Measurements from ENCODE around the gene ANKMY1. TPM values are rescaled to one million over a fixed set of nuclear protein-coding genes. Genes with fewer than 3 reads are reported as not detected.
"Not testable (repeated sequence)": the region's sequence is repeated elsewhere in the genome, so short reads cannot be mapped to it uniquely, and the experiment has no call there.

ANKMY1 gene
- total RNA-seq, 2 experiments from 2014 or later = 13.3 to 15.9 TPM

DNA sequence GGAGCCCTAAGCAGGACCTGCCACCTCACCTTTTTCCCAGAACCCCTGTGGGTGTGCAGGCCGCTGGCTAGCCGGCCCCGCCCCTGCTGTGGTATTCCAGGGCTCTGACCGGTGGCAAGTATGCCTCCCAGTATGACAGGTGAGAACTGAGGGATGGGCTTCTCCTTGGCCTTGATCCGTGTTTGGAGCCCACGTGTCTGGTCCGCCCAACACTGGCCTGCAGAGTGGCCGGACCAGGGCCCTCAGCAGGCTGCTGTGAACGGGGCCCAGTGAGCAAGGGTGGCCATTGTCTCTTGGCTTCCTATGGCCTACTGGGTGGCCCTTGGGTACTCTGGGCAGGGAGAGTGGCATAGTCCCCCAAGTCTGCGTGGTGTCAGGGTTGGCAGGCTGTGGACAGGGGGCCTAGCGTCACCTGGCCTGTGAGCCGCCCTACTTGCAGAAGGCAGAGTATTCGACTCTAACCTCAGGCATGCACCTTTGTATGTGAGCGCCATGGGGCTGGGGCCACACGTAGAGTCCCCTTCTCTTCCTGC, 12.3 kb upstream of the ANKMY1 start:
- peaks cover 35% of the 10 kb centered on the region for H3K4me1 Mint-ChIP-seq
- H3K27me3 Mint-ChIP-seq = no peaks in the 10 kb centered on the region
- H3K9me3 Mint-ChIP-seq = no peaks in the 10 kb centered on the region
- peak overlapping the region; percentile 78 for H3K4me3 Mint-ChIP-seq
- H3K27ac Mint-ChIP-seq = no peak overlapping the region
- DNase-seq = no peak
- H3K36me3 Mint-ChIP-seq = no peaks in the 10 kb centered on the region

DNA sequence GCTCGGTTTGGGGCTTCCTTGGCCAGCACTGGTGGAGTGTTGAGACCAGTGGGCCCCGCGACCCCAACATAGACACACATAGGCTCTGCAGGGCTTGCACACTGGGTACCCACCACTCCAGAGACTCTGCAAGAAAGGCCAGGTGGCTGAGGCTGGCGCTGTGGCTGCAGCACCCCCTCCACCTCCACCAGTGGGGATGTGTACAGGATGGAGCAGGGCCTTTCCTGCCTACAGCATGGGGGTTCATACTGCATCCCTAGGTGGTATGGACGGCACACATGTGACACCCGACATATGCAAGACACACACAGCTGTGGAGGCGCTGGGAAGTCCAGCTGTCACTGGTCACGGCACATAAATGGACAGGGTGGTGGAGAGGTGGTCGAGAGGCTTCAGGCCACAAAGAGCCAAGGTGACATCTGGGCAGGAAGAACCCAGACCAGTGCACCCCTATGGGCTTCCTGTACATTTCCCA, 11.8 kb upstream of the ANKMY1 start:
- Mint-ChIP-seq H3K27me3 (no peaks in the 10 kb centered on the region), H3K36me3 (peaks cover 4% of the 10 kb centered on the region), H3K4me1 (peaks cover 40% of the 10 kb centered on the region), H3K4me3 (peak overlapping the region; percentile 78), H3K9me3 (no peaks in the 10 kb centered on the region), H3K27ac (peak overlapping the region; percentile 63)
- DNase-seq = no peak

DNA sequence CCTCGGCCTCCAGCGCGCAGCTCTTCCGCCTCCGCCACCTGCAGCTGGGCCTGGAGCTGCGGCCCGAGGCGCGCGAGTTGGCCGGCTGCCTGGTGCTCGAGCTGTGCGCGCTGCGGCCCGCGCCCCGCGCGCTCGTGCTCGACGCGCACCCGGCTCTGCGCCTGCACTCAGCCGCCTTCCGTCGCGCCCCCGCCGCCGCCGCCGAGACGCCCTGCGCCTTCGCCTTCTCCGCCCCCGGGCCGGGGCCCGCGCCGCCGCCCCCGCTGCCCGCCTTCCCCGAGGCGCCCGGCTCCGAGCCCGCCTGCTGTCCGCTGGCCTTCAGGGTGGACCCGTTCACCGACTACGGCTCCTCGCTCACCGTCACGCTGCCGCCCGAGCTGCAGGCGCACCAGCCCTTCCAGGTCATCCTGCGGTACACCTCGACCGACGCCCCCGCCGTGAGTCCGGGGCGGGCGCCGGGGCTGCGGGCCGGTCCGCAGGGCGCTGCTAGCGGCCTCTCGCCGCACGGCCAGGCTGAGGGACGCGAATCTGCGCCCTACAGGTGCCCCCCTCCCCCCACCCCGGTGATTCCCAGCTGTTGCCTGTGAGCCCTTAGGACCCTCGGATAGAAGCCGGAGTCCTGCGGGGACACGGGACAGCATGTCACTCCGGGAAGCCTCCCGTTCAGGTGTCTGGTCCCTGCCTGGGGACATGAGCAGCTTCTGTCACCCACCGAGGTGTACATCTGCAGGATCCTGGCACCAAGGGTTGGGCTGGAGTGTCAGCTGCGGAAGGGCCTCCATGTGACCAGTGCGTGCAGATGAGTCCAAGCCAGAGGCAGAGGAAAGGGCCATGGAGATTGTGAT, 11.1 kb upstream of the ANKMY1 start:
- DNase-seq = peak; percentile 63
- peaks cover 47% of the 10 kb centered on the region for H3K4me1 Mint-ChIP-seq

DNA sequence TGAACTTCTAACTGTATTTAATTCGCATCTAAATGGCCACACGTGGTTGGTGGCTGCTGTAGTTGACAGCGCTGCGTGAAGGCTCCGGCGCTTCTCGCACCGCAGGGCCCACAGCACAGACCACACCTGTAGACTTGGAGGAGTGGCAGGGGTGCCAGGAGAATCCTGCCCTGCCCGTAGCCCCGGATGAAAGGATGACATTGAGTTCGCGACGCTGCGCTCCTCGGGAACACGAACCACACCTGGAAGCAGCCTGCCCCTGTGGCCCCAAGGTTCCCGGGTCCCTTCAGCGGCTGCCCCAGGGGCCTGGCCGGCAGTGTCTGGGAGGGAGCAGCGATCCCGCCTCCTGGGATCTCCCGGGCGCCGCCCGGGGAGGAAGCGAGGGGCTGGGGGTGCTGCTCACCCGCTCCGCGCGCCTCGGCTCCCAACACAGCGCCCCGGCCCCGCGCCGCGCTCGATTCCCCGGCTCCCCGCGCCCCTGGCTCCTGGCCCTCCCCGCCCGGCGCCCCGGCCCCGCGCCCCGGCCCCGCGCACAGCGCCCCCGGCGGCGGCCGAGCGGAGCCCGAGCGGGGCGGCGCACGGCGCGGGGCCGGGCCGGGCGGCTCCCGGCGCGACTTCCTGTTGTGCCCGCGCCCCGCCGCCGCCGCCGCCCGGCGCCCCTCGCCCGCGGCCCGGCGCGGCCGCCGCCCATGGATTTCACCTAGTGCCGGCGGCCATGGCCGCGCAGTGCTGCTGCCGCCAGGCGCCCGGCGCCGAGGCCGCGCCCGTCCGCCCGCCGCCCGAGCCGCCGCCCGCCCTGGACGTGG, 10.3 kb upstream of the ANKMY1 start, which contains the start of gene RNPEPL1:
Gene RNPEPL1, plus strand, starts transcription at position 613 of the 806 bp plus-strand sequence. Its CDS starts 103 bp downstream, at position 716.
- peaks cover 16% of the 10 kb centered on the region for H3K36me3 Mint-ChIP-seq
- H3K27ac Mint-ChIP-seq = peak within 1 kb of the TSS; percentile 96
- no peaks in the 10 kb centered on the region for H3K27me3 Mint-ChIP-seq
- H3K9me3 Mint-ChIP-seq = no peaks in the 10 kb centered on the region
- DNase-seq = peak; percentile 70
- H3K4me1 Mint-ChIP-seq = peaks cover 54% of the 10 kb centered on the region
- peak within 1 kb of the TSS; percentile 94 for H3K4me3 Mint-ChIP-seq

More for the DNA sequence above, 11.1 kb upstream of the ANKMY1 start:
- H3K27ac Mint-ChIP-seq = peak overlapping the region; percentile 80
- H3K4me3 Mint-ChIP-seq = peak overlapping the region; percentile 78
- peaks cover 9% of the 10 kb centered on the region for H3K36me3 Mint-ChIP-seq
- H3K27me3 Mint-ChIP-seq = no peaks in the 10 kb centered on the region
- no peaks in the 10 kb centered on the region for H3K9me3 Mint-ChIP-seq

DNA sequence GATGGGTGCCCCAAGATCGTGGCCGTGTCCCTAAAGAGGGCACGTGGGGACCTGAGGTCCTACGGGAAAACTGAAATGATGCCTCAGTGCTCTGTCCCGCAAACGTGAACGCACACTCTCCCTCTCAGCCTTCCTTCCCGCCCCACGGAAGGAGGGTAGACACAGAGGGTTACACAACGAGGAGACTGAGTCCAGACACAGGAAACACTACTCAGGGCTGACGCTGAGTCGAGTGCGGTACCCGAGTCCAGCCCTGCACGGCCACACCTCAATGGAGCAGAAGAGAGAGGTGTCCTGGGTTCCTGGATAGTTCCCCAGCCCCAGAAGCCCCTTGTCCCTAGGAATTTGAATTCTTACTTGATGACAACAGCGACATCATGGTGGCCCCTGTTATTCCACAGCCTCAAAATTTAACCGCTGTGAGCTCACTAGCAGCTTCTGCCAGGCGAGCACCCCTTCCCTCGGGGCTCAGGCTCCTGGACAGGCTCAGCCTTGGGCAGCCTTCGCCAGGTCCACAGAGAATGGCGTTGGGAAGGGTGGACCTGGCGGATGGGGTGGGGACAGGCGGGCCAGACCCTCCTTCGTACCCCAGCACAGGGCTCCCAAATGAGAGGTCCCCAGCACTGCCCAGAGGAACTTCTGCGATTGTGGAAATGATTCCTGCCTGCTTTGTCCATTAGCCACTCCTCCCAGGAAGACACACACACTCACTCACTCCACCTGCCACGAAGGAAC, 9.5 kb upstream of the ANKMY1 start:
- peak overlapping the region; percentile 96 for H3K27ac Mint-ChIP-seq
- no peaks in the 10 kb centered on the region for H3K27me3 Mint-ChIP-seq
- peaks cover 24% of the 10 kb centered on the region for H3K36me3 Mint-ChIP-seq
- H3K4me3 Mint-ChIP-seq = peak overlapping the region; percentile 94
- no peak for DNase-seq
- peaks cover 60% of the 10 kb centered on the region for H3K4me1 Mint-ChIP-seq
- H3K9me3 Mint-ChIP-seq = no peaks in the 10 kb centered on the region

DNA sequence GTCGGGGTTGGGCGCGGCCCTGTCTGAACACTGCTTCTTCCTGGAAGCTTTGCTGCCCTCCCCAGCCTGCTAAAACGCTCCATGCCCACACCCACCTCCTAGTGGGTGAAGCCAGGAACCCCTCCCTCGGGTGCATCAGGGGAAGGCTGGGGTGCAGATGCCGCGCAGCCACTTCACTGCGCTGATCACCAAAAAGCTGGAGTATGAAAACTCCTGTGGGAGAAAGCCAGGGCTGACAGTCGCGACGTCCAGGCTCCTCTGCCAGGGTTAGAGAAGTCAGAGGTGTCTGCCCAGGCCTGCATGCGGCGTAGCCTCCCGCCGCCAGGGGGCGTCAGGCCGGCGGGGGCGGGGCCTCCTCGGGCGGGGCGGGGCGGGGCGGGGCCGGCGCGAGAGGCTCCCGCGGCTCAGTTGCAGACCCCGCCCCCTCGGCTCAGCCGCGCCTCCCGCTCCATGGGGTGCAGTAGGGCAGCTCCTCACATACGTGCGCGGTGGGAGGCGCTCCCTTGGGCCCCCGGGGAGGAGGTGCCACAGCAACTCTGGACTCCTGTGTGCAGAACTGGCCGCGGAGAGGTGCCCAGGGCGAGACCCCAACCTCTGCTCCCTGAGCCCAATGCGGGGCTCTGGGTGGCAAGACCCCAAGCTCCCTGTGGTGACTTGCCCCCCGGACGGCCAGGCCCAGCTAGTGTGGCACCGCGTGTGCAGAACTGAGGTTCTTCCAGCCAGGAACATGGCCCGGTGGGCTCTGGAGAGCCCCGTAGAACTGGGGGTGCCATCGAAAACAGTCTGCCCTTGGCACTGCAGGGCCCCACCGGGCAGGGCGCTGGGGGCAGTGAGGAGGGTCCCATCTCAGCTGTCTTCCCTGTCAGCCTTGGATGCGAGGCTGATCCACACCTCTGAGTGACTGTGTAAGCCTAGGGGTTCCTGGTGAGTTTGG, 8.7 kb upstream of the ANKMY1 start:
- Mint-ChIP-seq H3K4me3 (peak overlapping the region; percentile 94), H3K27me3 (no peaks in the 10 kb centered on the region), H3K9me3 (no peaks in the 10 kb centered on the region), H3K4me1 (peaks cover 64% of the 10 kb centered on the region), H3K27ac (peak overlapping the region; percentile 98), H3K36me3 (peaks cover 31% of the 10 kb centered on the region)
- peak; percentile 96 for DNase-seq

DNA sequence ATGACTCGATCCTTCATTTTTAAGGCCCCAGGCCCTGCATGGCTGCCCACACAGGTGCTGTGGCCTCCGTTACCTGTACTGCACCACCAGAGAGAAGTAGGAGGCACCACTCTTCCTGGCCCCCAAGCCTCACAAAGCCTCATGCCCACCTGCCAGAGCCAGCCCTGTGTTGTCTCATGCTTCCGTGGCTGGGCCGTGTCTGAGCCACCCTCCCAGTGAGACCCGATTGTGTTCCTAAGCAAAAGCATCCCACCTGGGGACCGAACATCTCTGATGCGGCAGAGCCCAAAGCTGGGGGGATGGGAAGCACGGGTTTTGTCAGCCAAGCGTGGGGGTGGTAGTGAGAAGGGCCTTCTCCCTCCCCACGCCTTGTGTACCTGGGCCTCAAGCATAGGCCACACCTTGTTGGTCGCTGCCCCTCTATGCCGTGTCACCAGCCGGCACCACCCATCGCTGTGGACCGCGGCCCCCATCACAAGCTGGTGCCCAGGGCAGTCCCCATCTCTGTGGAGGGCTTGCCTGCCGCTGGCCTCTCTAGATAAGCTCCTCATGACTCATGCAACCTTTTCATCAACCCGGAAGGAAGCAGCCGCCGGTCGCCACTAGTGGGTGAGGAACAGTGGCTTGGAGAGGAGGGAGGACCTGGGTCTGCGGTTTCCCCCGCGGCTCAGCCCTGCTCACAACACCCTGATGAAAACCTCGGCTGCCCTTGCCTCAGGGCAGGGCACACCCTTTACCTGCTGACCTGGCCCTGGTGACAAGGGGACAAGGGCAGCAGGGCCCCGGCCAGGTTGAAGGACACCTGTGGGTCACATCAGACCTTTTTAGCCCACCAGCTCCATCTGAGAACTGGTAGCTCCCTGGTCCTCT, 7.8 kb upstream of the ANKMY1 start:
- Mint-ChIP-seq H3K4me3 (peak overlapping the region; percentile 92), H3K36me3 (peaks cover 33% of the 10 kb centered on the region), H3K27ac (peak overlapping the region; percentile 98), H3K9me3 (no peaks in the 10 kb centered on the region), H3K27me3 (no peaks in the 10 kb centered on the region), H3K4me1 (peaks cover 58% of the 10 kb centered on the region)
- DNase-seq = peak; percentile 92

DNA sequence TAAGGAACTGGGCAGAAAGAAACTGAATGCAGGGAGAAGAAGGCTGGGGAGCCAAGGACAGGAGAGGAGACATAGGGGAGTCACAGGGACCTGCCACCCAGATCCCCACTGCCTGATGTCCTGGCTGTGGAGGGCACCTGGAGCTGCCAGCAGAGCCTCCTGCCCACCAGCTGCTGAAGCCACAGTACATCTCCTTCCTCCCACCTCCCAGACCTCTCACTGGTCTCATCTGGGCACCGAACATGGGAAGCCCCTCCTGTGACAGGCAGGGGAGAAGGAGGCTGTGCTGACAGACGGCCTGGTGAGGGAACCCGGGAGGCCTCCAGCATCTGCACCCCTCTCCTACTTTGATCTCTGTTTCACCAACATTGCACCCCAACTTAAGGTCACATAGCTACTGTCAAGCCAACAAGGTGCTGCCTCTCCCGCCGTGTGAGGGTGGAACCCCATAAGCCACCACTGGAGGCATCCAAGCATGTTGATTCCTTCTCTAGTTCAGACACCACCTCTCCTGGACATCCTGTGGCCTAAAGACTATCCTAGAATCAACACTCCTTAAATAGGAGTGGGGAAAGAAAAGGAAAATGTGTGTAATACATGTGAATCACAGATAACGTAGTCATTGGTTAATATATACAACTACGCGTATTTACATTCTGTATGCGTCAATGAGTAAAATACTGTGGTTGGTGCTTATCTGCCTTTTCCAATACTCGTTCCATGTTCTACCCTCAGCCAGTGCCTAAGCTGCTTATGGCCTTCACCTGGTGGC, 7.0 kb upstream of the ANKMY1 start:
- Mint-ChIP-seq H3K27me3 (no peaks in the 10 kb centered on the region), H3K4me3 (peak overlapping the region; percentile 92), H3K27ac (peak overlapping the region; percentile 98), H3K4me1 (peaks cover 61% of the 10 kb centered on the region), H3K9me3 (no peaks in the 10 kb centered on the region), H3K36me3 (peaks cover 36% of the 10 kb centered on the region)
- peak; percentile 52 for DNase-seq

DNA sequence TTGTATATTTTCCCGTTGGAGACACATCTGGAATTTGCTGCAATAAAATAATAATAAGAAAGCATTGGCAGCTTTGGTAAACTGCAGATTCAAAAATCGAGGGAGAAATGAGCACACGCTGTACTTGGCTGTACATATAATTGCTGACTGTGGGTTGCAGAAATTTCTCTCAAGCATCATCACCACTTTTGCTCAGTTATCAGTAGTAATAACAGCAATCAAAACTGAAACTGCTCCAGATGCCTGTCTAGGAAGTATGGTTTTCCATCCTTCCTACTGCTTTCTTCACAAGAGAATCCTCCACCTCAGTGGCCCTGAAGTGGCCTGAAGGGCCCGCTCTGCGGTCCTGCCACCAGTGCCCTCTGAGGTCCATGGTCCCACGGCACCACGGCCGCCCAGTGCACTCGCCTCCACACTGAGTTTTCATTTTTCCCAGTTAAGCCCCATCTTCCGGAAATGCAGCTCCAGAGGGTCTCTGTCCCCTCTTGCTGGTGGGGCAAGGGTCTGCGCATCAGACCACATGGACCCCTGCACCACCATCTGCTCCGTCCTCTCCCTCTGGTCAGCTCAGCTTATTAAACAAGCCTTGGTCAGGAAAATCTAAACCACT, 6.3 kb upstream of the ANKMY1 start:
- Mint-ChIP-seq H3K36me3 (peaks cover 43% of the 10 kb centered on the region), H3K27me3 (no peaks in the 10 kb centered on the region), H3K27ac (peak overlapping the region; percentile 98), H3K4me3 (peak overlapping the region; percentile 92), H3K9me3 (no peaks in the 10 kb centered on the region), H3K4me1 (peaks cover 61% of the 10 kb centered on the region)
- DNase-seq = no peak

DNA sequence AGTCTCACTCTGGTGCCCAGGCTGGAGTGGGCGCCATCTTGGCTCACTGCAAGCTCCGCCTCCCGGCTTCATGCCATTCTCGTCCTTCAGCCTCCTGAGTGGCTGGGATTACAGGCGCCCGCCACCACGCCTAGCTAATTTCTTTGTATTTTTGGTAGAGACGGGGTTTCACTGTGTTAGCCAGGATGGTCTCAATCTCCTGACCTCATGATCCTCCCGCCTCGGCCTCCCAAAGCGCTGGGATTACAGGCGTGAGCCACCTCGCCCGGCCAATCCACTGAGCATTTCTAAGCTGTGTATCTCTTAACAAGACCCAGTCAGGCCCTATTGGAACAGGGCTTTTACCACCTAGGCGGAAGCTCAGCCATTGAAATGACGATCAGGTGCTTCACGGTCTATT, 5.4 kb upstream of the ANKMY1 start:
- not testable (repeated sequence) for DNase-seq, H3K27me3 Mint-ChIP-seq, H3K27ac Mint-ChIP-seq, H3K4me3 Mint-ChIP-seq, H3K9me3 Mint-ChIP-seq
- H3K4me1 Mint-ChIP-seq = peaks cover 69% of the 10 kb centered on the region
- H3K36me3 Mint-ChIP-seq = peaks cover 51% of the 10 kb centered on the region

DNA sequence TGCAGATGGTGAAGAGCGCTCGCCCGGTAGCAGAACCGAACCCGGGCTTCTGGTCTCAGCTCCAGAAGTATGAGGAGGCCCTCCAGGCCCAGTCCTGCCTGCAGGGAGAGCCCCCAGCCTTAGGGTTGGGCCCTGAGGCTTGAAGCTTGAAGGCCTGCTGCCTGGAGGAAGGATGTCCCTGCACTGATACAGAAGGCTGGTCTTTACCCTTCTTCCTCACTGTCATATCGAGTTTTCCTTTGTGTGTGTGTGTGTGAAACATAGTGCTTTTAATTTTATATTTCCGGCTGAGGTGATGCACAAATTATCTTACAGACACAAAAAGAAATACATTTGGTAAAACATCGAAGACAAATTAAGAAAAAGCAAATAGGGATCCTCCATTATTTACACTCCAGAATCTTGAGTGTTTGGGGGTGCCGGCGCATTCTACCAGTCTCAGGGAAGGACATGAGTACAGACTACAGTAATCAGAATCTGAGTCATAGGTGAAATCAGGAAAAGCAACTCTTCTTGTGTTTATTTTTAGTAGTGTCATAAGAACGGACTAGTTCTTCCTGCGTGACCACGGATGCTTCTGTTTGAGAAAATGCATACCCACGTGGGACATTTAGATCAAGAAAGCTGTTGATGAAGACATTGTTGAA, 3.7 kb upstream of the ANKMY1 start:
- peaks cover 54% of the 10 kb centered on the region for H3K36me3 Mint-ChIP-seq
- DNase-seq = no peak

More for the DNA sequence above, 3.7 kb upstream of the ANKMY1 start:
- Mint-ChIP-seq H3K27ac (peak overlapping the region; percentile 84), H3K9me3 (no peaks in the 10 kb centered on the region), H3K27me3 (no peaks in the 10 kb centered on the region), H3K4me3 (peak overlapping the region; percentile 81), H3K4me1 (peaks cover 67% of the 10 kb centered on the region)

All from activated naive CD8-positive, alpha-beta T cell treated with anti-CD3 and anti-CD28 coated beads for 36 hours (primary cell).